Measurements from ENCODE around the gene TMEM154. TPM values are rescaled to one million over a fixed set of nuclear protein-coding genes. Genes with fewer than 3 reads are reported as not detected.

TMEM154 gene
- total RNA-seq, 4 donors from 2014 or later: 1.8 to 5.4 (median 3.9) TPM

DNA sequence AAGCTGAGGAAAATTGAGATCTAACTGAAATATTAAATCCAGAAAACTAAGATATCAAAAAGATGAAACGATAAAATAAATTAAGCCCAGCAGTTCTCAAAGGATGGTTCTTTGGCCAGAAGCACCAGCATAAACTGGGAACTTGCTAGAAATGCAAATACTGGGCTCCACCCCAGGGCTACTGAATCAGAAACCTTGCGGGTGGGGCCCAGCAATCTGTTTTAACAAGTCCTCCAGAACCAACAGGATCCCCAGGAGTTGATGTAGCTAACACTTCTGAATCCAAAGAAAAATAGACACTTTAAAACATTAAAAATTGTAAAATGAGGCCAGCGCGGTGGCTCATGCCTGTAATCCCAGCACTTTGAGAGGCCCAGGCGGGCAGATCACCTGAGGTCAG lies 14.1 kb upstream of the TMEM154 start:
- TF ChIP-seq POLR2A (IDR thresholded peaks at IDR 0.05) (no peak), EP300 (IDR thresholded peaks at IDR 0.05; ENCODE audit: low read depth) (no peak), CTCF (IDR thresholded peaks at IDR 0.05) (no peak), POLR2AphosphoS5 (IDR thresholded peaks at IDR 0.05) (no peak)

GRCh38 chr4:152691761-152692160 lies 12.0 kb upstream of the TMEM154 start:
- no peak for DNase-seq
- no peaks in the 10 kb centered on the region for H3K9me3 ChIP-seq
- H3K4me1 ChIP-seq: no peaks in the 10 kb centered on the region
- intact Hi-C loops (cut with DNase I; ENCODE audit: low total_unique reads) (no loop called here), in situ Hi-C loops (cut with MboI; ENCODE audit: low pct_ligation_motif_present in 1 of 4, low pct_unique_long_range_greater_than_20kb in 1 of 4, low sequenced_read_pairs in 3 of 4) (no loop called here)
- no peaks in the 10 kb centered on the region for H3K27me3 ChIP-seq
- no peaks in the 10 kb centered on the region for H3K36me3 ChIP-seq
- 60 to 69% methylated on average over 1 of the region's 1 CpG for WGBS, 2 donors (ENCODE audit: low coverage in 1 of 2)
- no peak overlapping the region for H3K4me3 ChIP-seq
- H3K27ac ChIP-seq: no peak overlapping the region
- TF ChIP-seq EP300 (IDR thresholded peaks at IDR 0.05; ENCODE audit: low read depth) (no peak), POLR2A (IDR thresholded peaks at IDR 0.05) (no peak), CTCF (IDR thresholded peaks at IDR 0.05) (no peak), POLR2AphosphoS5 (IDR thresholded peaks at IDR 0.05) (no peak)

More for the DNA sequence above, 14.1 kb upstream of the TMEM154 start:
- H3K4me1 ChIP-seq: no peaks in the 10 kb centered on the region
- H3K27me3 ChIP-seq: no peaks in the 10 kb centered on the region
- intact Hi-C loops (cut with DNase I; ENCODE audit: low total_unique reads) (no loop called here), in situ Hi-C loops (cut with MboI; ENCODE audit: low pct_ligation_motif_present in 1 of 4, low pct_unique_long_range_greater_than_20kb in 1 of 4, low sequenced_read_pairs in 3 of 4) (no loop called here)
- no peaks in the 10 kb centered on the region for H3K36me3 ChIP-seq
- no peak overlapping the region for H3K4me3 ChIP-seq
- no peak for DNase-seq
- no peaks in the 10 kb centered on the region for H3K9me3 ChIP-seq
- no peak overlapping the region for H3K27ac ChIP-seq
- 92 to 100% methylated on average over 2 to 5 of the region's 5 CpGs for WGBS, 2 donors (ENCODE audit: low coverage in 1 of 2)

DNA sequence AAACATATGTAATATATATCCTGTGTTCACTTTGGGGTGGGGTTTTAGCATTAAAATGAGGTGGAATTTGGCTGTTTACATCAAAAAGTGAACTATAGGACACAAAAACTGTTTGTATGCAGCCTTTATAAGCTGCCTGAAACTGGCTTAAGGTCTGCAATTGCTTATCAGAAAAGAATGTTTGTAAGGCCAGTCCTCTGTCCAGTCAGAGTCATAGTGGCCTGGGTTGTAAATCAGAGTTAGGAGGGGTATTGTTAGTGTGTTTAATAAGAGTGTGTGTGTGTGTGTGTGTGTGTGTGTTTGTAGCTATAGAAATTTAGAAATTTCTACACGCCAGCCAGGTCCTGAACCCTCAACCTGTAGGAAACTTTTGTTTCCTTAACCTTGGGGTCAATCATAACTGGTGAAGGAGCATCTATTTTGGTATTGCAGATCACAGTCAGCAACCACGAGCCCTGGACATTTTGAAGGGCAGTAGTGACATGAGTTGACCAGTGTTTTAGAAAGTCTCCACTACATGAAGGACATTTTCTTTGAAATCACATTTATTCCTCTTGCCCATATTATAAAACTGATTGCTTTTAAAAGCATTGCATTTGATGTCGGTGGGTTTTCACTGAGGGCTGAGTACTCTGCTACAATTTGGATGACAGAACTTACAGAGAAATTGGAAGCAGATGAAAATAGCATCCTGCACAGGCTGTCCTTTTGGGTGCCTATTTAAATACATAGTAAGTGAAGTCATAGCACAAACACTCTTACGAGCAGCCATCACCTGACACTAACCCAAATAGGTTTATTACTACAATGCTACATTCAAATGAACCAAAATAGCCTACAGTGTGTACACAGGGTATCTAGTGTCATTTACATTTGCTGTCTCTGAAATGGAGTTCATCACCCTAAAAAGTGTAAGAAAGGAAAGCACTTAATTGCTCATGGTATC lies 11.2 kb upstream of the TMEM154 start:
- no peaks in the 10 kb centered on the region for H3K9me3 ChIP-seq
- H3K27ac ChIP-seq: no peak overlapping the region
- TF ChIP-seq CTCF (IDR thresholded peaks at IDR 0.05) (no peak), EP300 (IDR thresholded peaks at IDR 0.05; ENCODE audit: low read depth) (no peak), POLR2AphosphoS5 (IDR thresholded peaks at IDR 0.05) (no peak)
- intact Hi-C loops (cut with DNase I; ENCODE audit: low total_unique reads): no loop called here
- 77 to 80% methylated on average over 3 to 4 of the region's 4 CpGs for WGBS, 2 donors (ENCODE audit: low coverage in 1 of 2)
- in situ Hi-C loops (cut with MboI; ENCODE audit: low pct_ligation_motif_present in 1 of 4, low pct_unique_long_range_greater_than_20kb in 1 of 4, low sequenced_read_pairs in 3 of 4): no loop called here
- no peak for DNase-seq
- no peak overlapping the region for H3K4me3 ChIP-seq
- no peaks in the 10 kb centered on the region for H3K4me1 ChIP-seq
- H3K36me3 ChIP-seq: no peaks in the 10 kb centered on the region
- H3K27me3 ChIP-seq: no peaks in the 10 kb centered on the region

DNA sequence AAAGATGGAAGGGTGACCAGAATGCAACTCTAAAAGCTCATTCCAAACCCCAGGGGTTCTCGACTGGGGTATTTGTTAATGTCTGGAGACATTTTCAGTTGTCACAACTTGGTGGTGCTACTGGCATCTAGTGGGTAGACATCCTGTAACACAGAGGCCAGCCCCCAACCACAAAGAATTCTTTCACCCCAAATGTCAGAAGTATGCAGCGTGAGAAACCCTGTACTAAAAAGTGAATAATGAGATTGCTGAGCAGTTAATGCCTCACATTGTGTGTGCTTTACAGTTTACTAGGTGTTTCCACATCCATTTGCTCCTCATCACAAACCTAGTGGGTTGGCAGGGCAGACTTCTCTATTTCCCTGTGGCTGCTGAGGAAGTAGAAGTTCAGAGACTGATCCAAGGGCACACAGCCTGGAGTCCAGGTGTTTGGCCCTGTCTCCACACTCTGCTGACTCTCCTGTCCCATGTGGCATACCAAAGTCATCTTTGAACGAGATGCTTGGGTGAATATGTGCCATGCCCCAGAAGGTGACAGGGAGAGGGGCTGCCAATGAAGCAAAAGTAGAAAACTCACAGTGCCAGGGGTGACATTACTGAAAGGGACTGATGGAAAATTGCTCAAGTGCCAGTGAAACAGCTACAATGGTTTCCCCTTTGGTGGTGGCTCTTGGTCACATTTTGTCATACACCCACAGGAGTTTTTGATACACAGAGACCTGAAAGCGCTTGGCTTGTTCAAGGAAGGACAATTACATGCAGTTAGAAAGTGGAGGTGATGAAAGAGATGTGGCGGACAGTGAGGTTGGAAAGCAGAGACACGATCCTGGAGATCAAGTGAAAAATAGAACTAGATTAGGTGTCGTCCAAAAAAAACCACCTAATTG lies 10.1 kb upstream of the TMEM154 start:
- intact Hi-C loops (cut with DNase I; ENCODE audit: low total_unique reads) (no loop called here), in situ Hi-C loops (cut with MboI; ENCODE audit: low pct_ligation_motif_present in 1 of 4, low pct_unique_long_range_greater_than_20kb in 1 of 4, low sequenced_read_pairs in 3 of 4) (no loop called here)
- TF ChIP-seq POLR2A (IDR thresholded peaks at IDR 0.05) (no peak), CTCF (IDR thresholded peaks at IDR 0.05) (no peak), POLR2AphosphoS5 (IDR thresholded peaks at IDR 0.05) (no peak), EP300 (IDR thresholded peaks at IDR 0.05; ENCODE audit: low read depth) (no peak)
- no peaks in the 10 kb centered on the region for H3K27me3 ChIP-seq
- H3K9me3 ChIP-seq: no peaks in the 10 kb centered on the region
- H3K27ac ChIP-seq: no peak overlapping the region
- H3K4me3 ChIP-seq: no peak overlapping the region
- no peaks in the 10 kb centered on the region for H3K36me3 ChIP-seq
- DNase-seq: no peak
- 82 to 85% methylated on average over 6 to 7 of the region's 7 CpGs for WGBS, 2 donors (ENCODE audit: low coverage in 1 of 2)
- no peaks in the 10 kb centered on the region for H3K4me1 ChIP-seq

Measured in transverse colon (tissue), 4 donors.